ENCODE measurements around the gene AK8. TPM values are rescaled to one million over a fixed set of nuclear protein-coding genes. Genes with fewer than 3 reads are reported as not detected.

Gene AK8
- total and polyA plus RNA-seq, 9 donors: 0.23 to 0.89 (median 0.58) TPM

- 82% methylated on average over 13 of the region's 13 CpGs for WGBS (ENCODE audit: insufficient coverage)
- H3K27ac ChIP-seq (ENCODE audit: low read length): no peak overlapping the region
- no peaks in the 10 kb centered on the region for H3K9me3 ChIP-seq (replicated peaks; ENCODE audit: control insufficient read depth, low read depth, low read length)
- no peaks in the 10 kb centered on the region for H3K4me1 ChIP-seq (ENCODE audit: control insufficient read depth, insufficient read depth, low read length)
- H3K36me3 ChIP-seq (ENCODE audit: control insufficient read depth, insufficient read depth, low read length): no peaks in the 10 kb centered on the region
- H3K4me3 ChIP-seq (ENCODE audit: low read length): no peak overlapping the region
- no peak for DNase-seq
- peaks cover 11% of the 10 kb centered on the region for H3K27me3 ChIP-seq (ENCODE audit: control insufficient read depth, insufficient read depth, low read length)
Observed at GRCh38 chr9:132826621-132827365, 51.3 kb downstream of the AK8 start.

GRCh38 chr9:132826131-132826530 lies 52.0 kb downstream of the AK8 start:
- H3K27ac ChIP-seq (ENCODE audit: low read length): no peak overlapping the region
- 87% methylated on average over 8 of the region's 12 CpGs for WGBS (ENCODE audit: insufficient coverage)
- no peaks in the 10 kb centered on the region for H3K9me3 ChIP-seq (replicated peaks; ENCODE audit: control insufficient read depth, low read depth, low read length)
- no peak overlapping the region for H3K4me3 ChIP-seq (ENCODE audit: low read length)
- peaks cover 9% of the 10 kb centered on the region for H3K27me3 ChIP-seq (ENCODE audit: control insufficient read depth, insufficient read depth, low read length)
- DNase-seq: no peak
- no peaks in the 10 kb centered on the region for H3K36me3 ChIP-seq (ENCODE audit: control insufficient read depth, insufficient read depth, low read length)
- H3K4me1 ChIP-seq (ENCODE audit: control insufficient read depth, insufficient read depth, low read length): no peaks in the 10 kb centered on the region

- Histone ChIP-seq H3K9me3 (replicated peaks; ENCODE audit: control insufficient read depth, low read depth, low read length) (no peaks in the 10 kb centered on the region), H3K36me3 (ENCODE audit: control insufficient read depth, insufficient read depth, low read length) (no peaks in the 10 kb centered on the region), H3K4me1 (ENCODE audit: control insufficient read depth, insufficient read depth, low read length) (no peaks in the 10 kb centered on the region), H3K27ac (ENCODE audit: low read length) (no peak overlapping the region), H3K27me3 (ENCODE audit: control insufficient read depth, insufficient read depth, low read length) (peaks cover 9% of the 10 kb centered on the region), H3K4me3 (ENCODE audit: low read length) (no peak overlapping the region)
- 47% methylated on average over 7 of the region's 10 CpGs for WGBS (ENCODE audit: insufficient coverage)
- DNase-seq: no peak
Observed at GRCh38 chr9:132825430-132825829, 52.7 kb downstream of the AK8 start.

- DNase-seq: no peak
- no CpG with 5 or more reads among the region's 2 CpGs for WGBS (ENCODE audit: insufficient coverage)
- Histone ChIP-seq H3K27ac (ENCODE audit: low read length) (no peak overlapping the region), H3K9me3 (replicated peaks; ENCODE audit: control insufficient read depth, low read depth, low read length) (no peaks in the 10 kb centered on the region), H3K4me1 (ENCODE audit: control insufficient read depth, insufficient read depth, low read length) (no peaks in the 10 kb centered on the region), H3K36me3 (ENCODE audit: control insufficient read depth, insufficient read depth, low read length) (no peaks in the 10 kb centered on the region), H3K4me3 (ENCODE audit: low read length) (no peak overlapping the region), H3K27me3 (ENCODE audit: control insufficient read depth, insufficient read depth, low read length) (peaks cover 9% of the 10 kb centered on the region)
Observed at GRCh38 chr9:132824951-132825350, 53.1 kb downstream of the AK8 start.

- 90% methylated on average over 8 of the region's 8 CpGs for WGBS (ENCODE audit: insufficient coverage)
- no peak overlapping the region for H3K27ac ChIP-seq (ENCODE audit: low read length)
Observed at GRCh38 chr9:132824151-132824550, 53.9 kb downstream of the AK8 start.

GRCh38 chr9:132823370-132824145 lies 54.5 kb downstream of the AK8 start:
- H3K9me3 ChIP-seq (replicated peaks; ENCODE audit: control insufficient read depth, low read depth, low read length): no peaks in the 10 kb centered on the region
- H3K36me3 ChIP-seq (ENCODE audit: control insufficient read depth, insufficient read depth, low read length): no peaks in the 10 kb centered on the region
- H3K4me3 ChIP-seq (ENCODE audit: low read length): no peak overlapping the region
- no peak overlapping the region for H3K27ac ChIP-seq (ENCODE audit: low read length)
- DNase-seq: no peak
- 54% methylated on average over 17 of the region's 18 CpGs for WGBS (ENCODE audit: insufficient coverage)
- peaks cover 9% of the 10 kb centered on the region for H3K27me3 ChIP-seq (ENCODE audit: control insufficient read depth, insufficient read depth, low read length)
- H3K4me1 ChIP-seq (ENCODE audit: control insufficient read depth, insufficient read depth, low read length): no peaks in the 10 kb centered on the region

More at GRCh38 chr9:132824151-132824550, 53.9 kb downstream of the AK8 start:
- Histone ChIP-seq H3K4me1 (ENCODE audit: control insufficient read depth, insufficient read depth, low read length) (no peaks in the 10 kb centered on the region), H3K4me3 (ENCODE audit: low read length) (no peak overlapping the region), H3K9me3 (replicated peaks; ENCODE audit: control insufficient read depth, low read depth, low read length) (no peaks in the 10 kb centered on the region), H3K36me3 (ENCODE audit: control insufficient read depth, insufficient read depth, low read length) (no peaks in the 10 kb centered on the region), H3K27me3 (ENCODE audit: control insufficient read depth, insufficient read depth, low read length) (peaks cover 9% of the 10 kb centered on the region)
- DNase-seq: no peak

- WGBS (ENCODE audit: insufficient coverage): 56% methylated on average over 3 of the region's 11 CpGs
Observed at GRCh38 chr9:132820169-132820944, 57.7 kb downstream of the AK8 start.

GRCh38 chr9:132818588-132818987 lies 59.5 kb downstream of the AK8 start:
- WGBS (ENCODE audit: insufficient coverage): 94% methylated on average over 3 of the region's 4 CpGs
- H3K27me3 ChIP-seq (ENCODE audit: control insufficient read depth, insufficient read depth, low read length): peaks cover under 1% of the 10 kb centered on the region
- H3K27ac ChIP-seq (ENCODE audit: low read length): no peak overlapping the region
- H3K36me3 ChIP-seq (ENCODE audit: control insufficient read depth, insufficient read depth, low read length): no peaks in the 10 kb centered on the region
- no peaks in the 10 kb centered on the region for H3K4me1 ChIP-seq (ENCODE audit: control insufficient read depth, insufficient read depth, low read length)
- no peak overlapping the region for H3K4me3 ChIP-seq (ENCODE audit: low read length)
- no peak for DNase-seq
- peaks cover 4% of the 10 kb centered on the region for H3K9me3 ChIP-seq (replicated peaks; ENCODE audit: control insufficient read depth, low read depth, low read length)

More at GRCh38 chr9:132820169-132820944, 57.7 kb downstream of the AK8 start:
- Histone ChIP-seq H3K27ac (ENCODE audit: low read length) (no peak overlapping the region), H3K9me3 (replicated peaks; ENCODE audit: control insufficient read depth, low read depth, low read length) (peaks cover 4% of the 10 kb centered on the region), H3K27me3 (ENCODE audit: control insufficient read depth, insufficient read depth, low read length) (peaks cover 6% of the 10 kb centered on the region), H3K4me3 (ENCODE audit: low read length) (no peak overlapping the region), H3K4me1 (ENCODE audit: control insufficient read depth, insufficient read depth, low read length) (no peaks in the 10 kb centered on the region), H3K36me3 (ENCODE audit: control insufficient read depth, insufficient read depth, low read length) (no peaks in the 10 kb centered on the region)
- DNase-seq: no peak

GRCh38 chr9:132814937-132815336 lies 63.1 kb downstream of the AK8 start:
- H3K4me1 ChIP-seq (ENCODE audit: control insufficient read depth, insufficient read depth, low read length): no peaks in the 10 kb centered on the region
- H3K27ac ChIP-seq (ENCODE audit: low read length): no peak overlapping the region
- H3K4me3 ChIP-seq (ENCODE audit: low read length): no peak overlapping the region
- 79% methylated on average over 13 of the region's 14 CpGs for WGBS (ENCODE audit: insufficient coverage)
- no peaks in the 10 kb centered on the region for H3K36me3 ChIP-seq (ENCODE audit: control insufficient read depth, insufficient read depth, low read length)
- H3K9me3 ChIP-seq (replicated peaks; ENCODE audit: control insufficient read depth, low read depth, low read length): peaks cover 4% of the 10 kb centered on the region
- peaks cover 4% of the 10 kb centered on the region for H3K27me3 ChIP-seq (ENCODE audit: control insufficient read depth, insufficient read depth, low read length)
- no peak for DNase-seq
